Activated CD4-positive, alpha-beta T cell treated with anti-CD3 and anti-CD28 coated beads, Interleukin-2, amount 50 U/mL, for 4 hours (primary cell): ENCODE results near the gene SYTL4.
A peak's percentile ranks its signal among the peaks of the same experiment; 100 is the strongest.

ENCODE experiments used
- DNase-seq, 2 experiments: peaks; one replicate each; pipeline ENCODE4 v3.0.0-alpha.2; 2020

Gene SYTL4

GRCh38 chrX:100647095-100647494, 84.8 kb downstream of the SYTL4 start:
- DNase-seq: no peak

- no peak for DNase-seq
Observed at GRCh38 chrX:100645106-100645505, 86.8 kb downstream of the SYTL4 start.

GRCh38 chrX:100643956-100644860, 87.7 kb downstream of the SYTL4 start, which contains the start of gene SRPX2:
Gene SRPX2 (plus strand): TSS chrX:100644199. CDS start chrX:100646323, 2,124 bp downstream.
- DNase-seq: no peak

GRCh38 chrX:100643212-100643611, 88.7 kb downstream of the SYTL4 start:
- no peak for DNase-seq

GRCh38 chrX:100642290-100642689, 89.6 kb downstream of the SYTL4 start:
- DNase-seq: no peak

GRCh38 chrX:100636321-100636991, 95.5 kb downstream of the SYTL4 start, which contains the start of gene TSPAN6:
Gene TSPAN6 (minus strand): TSS chrX:100636806. CDS start chrX:100636694, 112 bp downstream.
- DNase-seq: peak; percentile 60 to 62

- DNase-seq: no peak
Observed at GRCh38 chrX:100635989-100636320, 96.0 kb downstream of the SYTL4 start.

GRCh38 chrX:100635040-100635439, 96.9 kb downstream of the SYTL4 start:
- no peak for DNase-seq

GRCh38 chrX:100625985-100626491, 105.9 kb downstream of the SYTL4 start:
- DNase-seq: no peak
